ENCODE measurements around the gene LGALS14. TPM values are rescaled to one million over a fixed set of nuclear protein-coding genes. Genes with fewer than 3 reads are reported as not detected.
"Not testable (repeated sequence)": the region's sequence is repeated elsewhere in the genome, so short reads cannot be mapped to it uniquely, and the experiment has no call there.

Gene LGALS14, protein sequence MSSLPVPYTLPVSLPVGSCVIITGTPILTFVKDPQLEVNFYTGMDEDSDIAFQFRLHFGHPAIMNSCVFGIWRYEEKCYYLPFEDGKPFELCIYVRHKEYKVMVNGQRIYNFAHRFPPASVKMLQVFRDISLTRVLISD
- total RNA-seq (2014; rRNA removed; shearing (Covaris generic)), result not detected in 2 replicates
- polyA plus RNA-seq (2015; cell fraction: cytosol; rRNA removed), result not detected in 2 replicates
- polyA plus RNA-seq (2015; cell fraction: nucleus; rRNA removed), result not detected in 2 replicates

DNA sequence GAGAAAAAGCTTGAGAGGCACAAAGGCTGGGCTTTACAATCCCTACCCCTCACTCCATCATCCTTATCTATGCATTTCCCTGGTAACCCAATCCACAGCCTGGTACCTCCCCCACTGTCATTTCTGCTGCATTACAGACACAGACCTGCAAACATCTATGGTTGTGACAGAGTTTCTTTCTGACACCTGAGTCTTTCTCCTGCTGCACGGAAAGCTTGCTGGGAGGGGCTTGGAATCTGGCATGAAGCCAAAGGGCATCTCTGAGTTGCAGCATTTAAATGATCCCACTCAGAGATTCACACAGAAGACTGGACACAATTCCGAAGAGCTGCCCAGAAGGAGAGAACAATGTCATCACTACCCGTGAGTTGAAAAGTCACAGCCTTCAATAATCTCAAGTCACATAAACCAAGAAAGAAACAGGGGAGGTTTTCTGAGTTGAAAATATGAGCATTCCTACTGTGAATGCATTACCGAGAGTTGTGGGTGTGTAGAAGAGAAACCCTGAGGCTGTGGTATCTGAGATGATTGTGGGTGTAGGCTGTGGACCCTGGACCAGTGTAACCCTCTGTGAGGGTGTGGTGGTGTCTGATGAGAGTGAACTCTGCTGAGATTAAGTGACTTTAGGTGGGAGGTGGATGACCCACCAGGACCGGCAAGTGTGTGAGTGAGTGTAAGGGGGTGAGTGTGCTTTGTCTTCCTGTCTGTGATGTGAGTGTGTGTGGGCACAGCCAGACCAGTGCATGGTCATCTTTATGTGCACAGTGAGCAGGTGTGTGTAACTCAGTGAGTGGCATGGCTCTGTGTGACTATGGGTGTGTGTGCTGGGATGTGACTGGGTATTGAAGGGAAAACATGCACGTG, at the start of gene LGALS14:
Gene LGALS14 (plus strand): TSS at position 301 of the 864 bp plus-strand sequence. CDS start 48 bp downstream, at position 349.
- in situ Hi-C loops (cut with HindIII; ENCODE audit: low pct_unique_long_range_greater_than_20kb, low sequenced_read_pairs), result no loop called here

DNA sequence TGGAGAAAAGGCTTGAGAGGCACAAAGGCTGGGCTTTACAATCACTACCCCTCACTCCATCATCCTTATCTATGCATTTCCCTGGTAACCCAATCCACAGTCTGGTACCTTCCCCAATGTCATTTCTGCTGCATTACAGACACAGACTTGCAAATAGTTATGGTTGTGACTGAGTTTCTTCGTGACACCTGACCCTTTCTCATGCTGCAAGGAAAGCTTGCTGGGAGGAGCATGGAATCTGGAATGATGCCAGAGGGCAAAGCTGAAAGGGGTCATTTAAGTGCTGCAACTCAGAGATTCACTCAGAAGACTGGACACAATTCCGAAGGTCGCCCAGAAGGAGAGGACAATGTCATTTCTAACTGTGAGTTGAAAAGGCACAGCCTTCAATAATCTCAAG, 48.7 kb upstream of the LGALS14 start, which contains the start of gene LGALS16:
Gene LGALS16 (plus strand): TSS at position 301 of the 400 bp plus-strand sequence. CDS start 49 bp downstream, at position 350.
- in situ Hi-C loops (cut with HindIII; ENCODE audit: low pct_unique_long_range_greater_than_20kb, low sequenced_read_pairs), result no loop called here
- DNase-seq (ENCODE audit: low read depth, low spot score), result no peak

More for the DNA sequence above, at the start of gene LGALS14:
- no peak for DNase-seq (ENCODE audit: low read depth, low spot score)

DNA sequence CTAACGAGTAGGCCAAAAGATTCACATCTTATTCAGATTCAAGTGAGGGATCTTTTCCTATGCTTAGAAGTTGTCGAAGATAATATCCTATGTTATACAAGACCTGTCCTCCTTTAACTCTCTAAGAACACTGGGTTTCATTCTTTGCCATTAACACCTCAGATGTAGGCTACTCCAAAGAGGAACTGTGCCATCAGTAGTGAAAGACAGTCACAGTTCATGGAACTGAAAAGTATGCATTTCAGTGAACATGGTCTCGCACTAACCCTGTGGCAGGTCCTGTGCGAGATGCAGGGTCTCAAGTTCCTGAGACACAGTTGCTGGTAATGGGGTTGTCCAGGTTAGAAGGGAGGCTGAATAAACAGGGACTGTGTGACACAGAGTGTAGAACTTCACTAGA, 44.5 kb upstream of the LGALS14 start:
- in situ Hi-C loops (cut with HindIII; ENCODE audit: low pct_unique_long_range_greater_than_20kb, low sequenced_read_pairs), result no loop called here
- no peak for DNase-seq (ENCODE audit: low read depth, low spot score)

DNA sequence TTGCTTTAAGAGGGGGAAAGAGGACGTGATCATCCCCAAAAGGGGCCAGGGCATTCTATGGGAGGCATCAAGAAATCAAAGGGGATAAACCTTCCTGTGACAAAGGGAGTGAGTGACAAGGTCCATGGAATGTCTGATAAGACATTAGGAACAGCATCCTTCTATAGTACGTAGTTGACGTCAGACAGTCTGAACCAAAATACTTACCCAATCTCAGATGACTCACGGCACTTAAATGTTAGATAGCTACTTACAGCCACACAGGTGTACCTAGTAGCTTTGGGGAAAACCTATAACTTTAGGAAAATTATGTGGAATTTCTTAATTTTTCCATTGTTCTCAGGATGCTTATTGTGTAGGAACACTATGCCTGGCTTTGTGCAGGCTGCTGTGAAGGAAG, 43.6 kb upstream of the LGALS14 start:
- in situ Hi-C loops (cut with HindIII; ENCODE audit: low pct_unique_long_range_greater_than_20kb, low sequenced_read_pairs), result no loop called here
- no peak for DNase-seq (ENCODE audit: low read depth, low spot score)

DNA sequence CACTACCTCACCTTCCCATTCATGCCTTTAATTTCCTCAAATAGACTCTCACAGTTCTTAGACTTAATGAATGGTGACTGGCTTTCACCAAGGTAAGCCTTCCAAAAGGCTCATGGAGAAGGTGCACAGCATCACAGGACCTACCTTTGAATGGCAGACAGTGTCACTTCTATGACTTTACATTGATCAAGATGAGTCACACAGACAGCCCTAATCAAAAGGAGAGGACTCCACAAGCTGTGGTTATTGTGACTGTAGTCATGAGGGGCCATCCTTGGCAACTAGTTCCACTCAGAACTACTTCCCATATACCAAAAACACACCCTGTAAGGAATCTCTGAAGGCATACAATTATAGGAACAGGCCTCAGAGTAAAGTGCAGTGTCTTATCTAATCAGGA, 42.7 kb upstream of the LGALS14 start:
- in situ Hi-C loops (cut with HindIII; ENCODE audit: low pct_unique_long_range_greater_than_20kb, low sequenced_read_pairs), result no loop called here
- no peak for DNase-seq (ENCODE audit: low read depth, low spot score)

DNA sequence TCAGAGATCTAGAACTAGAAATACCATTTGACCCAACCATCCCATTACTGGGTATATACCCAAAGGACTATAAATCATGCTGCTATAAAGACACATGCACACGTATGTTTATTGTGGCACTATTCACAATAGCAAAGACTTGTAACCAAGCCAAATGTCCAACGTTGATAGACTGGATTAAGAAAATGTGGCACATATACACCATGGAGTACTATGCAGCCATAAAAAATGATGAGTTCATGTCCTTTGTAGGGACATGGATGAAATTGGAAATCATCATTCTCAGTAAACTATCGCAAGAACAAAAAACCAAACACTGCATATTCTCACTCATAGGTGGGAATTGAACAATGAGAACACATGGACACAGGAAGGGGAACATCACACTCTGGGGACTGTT, 34.4 kb upstream of the LGALS14 start:
- DNase-seq (ENCODE audit: low read depth, low spot score); in situ Hi-C loops (cut with HindIII; ENCODE audit: low pct_unique_long_range_greater_than_20kb, low sequenced_read_pairs): not testable (repeated sequence)

DNA sequence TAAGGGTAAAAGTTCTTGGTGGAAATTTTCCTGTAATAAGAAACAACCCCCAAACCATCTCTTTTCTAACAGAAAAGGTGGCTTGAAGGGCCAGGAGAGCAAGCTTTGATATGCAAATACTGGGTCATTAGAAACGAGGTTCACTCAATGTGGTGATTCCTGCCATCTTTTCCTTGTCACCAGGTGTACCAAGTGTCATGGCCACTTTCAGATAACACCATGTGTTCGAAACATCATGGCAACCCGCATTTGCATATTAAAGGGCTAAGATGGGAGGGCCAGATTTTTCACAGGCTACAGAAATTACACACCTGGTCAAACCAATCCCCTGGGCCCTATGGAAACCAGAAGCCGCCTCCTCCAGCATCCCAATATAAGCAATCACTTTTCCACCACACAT, 33.3 kb upstream of the LGALS14 start:
- DNase-seq (ENCODE audit: low read depth, low spot score), result no peak
- in situ Hi-C loops (cut with HindIII; ENCODE audit: low pct_unique_long_range_greater_than_20kb, low sequenced_read_pairs), result no loop called here

DNA sequence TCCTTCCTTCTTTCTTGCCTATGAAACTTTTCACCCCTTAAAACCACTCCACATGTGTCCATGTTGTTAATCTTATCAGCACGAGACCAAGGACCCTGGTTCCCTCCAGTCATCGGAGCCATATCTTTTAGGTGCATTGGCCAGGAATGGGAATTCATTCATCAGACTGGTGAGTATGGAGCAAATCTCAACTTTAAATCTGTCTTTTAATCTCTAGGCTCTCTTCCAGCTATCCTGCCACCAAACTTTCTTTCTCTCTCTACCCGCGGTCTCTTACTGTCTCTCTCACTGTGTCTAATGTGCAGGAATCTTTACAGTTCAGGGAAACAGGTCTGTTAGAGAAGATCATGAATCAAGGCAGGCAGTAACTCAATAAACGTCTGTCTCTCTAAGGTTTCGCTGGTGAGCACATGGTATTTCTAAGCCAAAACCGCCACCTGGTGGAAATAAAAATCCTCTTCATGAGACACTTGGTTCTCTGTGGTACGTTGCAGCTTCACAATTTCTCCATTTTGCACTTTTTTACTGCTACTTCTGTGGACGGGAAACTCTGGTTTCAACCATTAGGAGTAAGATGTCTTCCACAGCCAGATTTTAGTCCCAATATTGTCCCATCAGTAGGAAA, 32.4 kb upstream of the LGALS14 start:
- DNase-seq (ENCODE audit: low read depth, low spot score), result peak; percentile 83
- in situ Hi-C loops (cut with HindIII; ENCODE audit: low pct_unique_long_range_greater_than_20kb, low sequenced_read_pairs), result no loop called here

DNA sequence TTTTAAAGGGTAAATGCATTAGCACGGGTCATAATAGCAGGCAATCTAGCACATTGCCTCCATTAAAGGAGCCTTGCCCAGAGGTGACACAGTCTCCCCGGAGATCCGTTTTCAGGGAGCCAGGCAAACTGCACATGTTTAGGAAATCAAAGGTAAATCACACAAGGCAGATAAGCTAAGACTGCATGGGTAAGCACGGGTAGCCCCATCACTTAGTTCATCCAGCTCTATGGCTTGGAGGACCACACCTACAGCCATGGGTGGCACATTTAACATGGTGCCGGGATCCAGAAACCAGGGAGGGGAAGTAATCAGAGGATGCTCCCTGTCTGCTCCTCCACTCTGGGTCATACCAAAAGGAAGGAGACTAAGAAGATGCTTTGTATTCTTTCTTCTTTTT, 31.8 kb upstream of the LGALS14 start:
- DNase-seq (ENCODE audit: low read depth, low spot score), result no peak
- in situ Hi-C loops (cut with HindIII; ENCODE audit: low pct_unique_long_range_greater_than_20kb, low sequenced_read_pairs), result no loop called here

DNA sequence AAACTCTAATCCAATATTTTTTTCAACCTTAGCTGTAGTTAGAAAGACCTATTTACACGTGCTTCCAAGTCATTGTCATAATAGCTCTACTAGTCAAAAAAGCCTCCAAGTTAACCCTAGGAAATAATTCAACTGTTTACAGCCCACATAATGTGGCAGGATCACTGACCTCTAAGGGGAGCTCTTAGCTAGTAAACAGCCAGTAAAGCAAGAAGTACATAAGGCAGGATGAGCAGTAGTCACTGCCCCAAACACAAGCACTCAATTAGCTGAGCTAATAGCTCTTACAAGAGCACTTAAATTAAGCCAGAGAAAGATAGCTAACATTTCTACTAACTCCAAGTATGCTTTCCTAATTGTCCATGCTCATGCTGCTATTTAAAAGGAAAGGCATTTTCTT, 30.4 kb upstream of the LGALS14 start:
- in situ Hi-C loops (cut with HindIII; ENCODE audit: low pct_unique_long_range_greater_than_20kb, low sequenced_read_pairs), result not testable (repeated sequence)

DNA sequence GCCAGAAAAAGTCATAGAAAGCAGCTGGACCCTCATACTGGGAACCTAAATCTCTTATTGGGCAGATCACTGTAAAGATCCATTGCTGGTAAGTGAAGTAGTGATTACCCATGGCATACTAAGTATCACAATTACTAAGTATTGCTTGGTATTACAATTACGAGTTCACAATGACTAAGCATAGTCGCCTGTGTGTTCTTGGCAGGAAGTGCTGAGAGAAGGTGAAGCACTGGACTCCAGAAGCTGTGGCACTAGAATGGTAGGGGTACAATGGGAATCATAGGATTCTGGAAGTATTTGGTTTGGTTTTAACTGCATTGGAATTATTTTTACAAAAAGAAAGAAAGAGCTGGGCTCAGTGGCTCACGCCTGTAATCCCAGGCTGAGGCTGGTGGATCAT, 28.3 kb upstream of the LGALS14 start:
- in situ Hi-C loops (cut with HindIII; ENCODE audit: low pct_unique_long_range_greater_than_20kb, low sequenced_read_pairs), result no loop called here

More for the DNA sequence above, 30.4 kb upstream of the LGALS14 start:
- peak; percentile 34 for DNase-seq (ENCODE audit: low read depth, low spot score)

DNA sequence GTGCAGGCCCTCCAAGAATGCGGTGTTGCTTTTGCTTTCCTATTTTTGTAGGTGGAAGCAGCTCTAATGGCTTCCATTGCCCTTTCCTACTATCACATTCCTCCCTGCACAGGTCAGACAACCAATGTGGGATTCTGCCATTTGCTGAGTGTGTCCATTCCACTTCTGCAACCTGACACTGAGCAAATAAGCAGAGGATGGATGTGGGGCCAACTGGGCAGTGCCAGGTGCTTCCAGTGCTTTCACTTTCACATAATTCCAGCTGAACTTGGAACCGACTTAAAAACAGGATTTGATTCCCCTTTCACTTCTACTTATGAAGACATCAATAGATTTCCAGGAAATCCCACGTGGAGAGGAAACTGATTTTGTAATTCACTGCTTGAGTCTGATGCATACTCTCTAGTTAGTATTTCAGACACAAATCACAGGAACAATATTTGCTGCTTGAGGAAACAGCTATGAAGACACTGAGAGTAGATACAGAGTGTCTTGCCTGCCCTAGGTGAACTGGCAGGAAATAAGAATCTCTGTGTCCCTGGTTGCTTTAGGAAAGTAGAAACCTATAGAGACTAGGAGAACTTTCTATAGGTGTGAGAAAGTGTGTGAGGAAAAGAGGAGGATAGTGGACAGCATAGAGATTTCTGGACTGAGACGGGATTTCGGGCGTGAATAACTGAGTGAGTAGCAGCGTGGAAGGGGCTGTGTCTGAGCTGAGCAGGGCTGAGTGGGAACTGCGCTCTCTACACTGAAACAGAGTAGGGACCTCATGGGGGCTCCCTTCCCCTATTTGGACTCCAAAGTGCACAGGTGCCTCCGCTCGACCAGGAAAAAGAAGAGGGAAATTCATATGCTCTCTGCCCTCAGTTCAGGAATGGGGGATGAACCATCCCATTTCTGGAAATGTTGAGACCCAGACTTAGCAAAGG, 26.1 kb upstream of the LGALS14 start:
- DNase-seq (ENCODE audit: low read depth, low spot score), result no peak
- in situ Hi-C loops (cut with HindIII; ENCODE audit: low pct_unique_long_range_greater_than_20kb, low sequenced_read_pairs), result no loop called here

More for the DNA sequence above, 28.3 kb upstream of the LGALS14 start:
- DNase-seq (ENCODE audit: low read depth, low spot score), result no peak

DNA sequence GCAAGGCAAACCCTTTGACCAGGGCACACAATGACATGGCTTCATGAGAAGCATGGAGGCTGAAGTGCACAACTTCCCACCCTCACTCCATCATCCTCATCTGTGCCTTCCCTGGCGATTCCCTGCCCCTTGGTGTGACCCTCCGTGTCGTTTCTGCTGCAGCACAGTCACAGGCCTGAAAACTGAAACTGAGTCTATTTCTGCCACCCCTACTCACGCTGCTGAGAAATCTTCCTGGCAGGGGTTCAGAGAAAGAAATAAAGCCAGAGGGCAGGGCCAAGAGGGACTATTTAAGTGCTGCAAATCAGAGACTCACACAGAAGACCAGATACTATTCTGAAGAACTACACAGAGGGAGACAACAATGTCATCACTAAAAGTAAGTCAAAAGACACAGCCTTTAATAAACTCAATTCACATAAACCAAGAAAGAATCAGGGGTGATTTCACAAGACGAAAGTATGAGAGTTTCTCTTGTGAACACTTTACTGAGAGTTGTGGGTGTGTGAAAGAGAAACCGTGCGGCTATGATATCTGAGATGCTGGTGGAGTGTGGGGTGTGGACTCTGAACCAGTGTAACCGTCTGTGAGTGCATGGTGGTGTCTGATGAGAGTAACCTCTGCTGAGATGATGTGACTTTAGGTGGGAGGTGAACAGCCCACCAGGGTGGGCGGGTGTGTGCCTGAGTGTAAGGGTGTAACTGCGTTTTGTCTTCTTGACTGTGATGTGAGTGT, 25.1 kb upstream of the LGALS14 start:
- in situ Hi-C loops (cut with HindIII; ENCODE audit: low pct_unique_long_range_greater_than_20kb, low sequenced_read_pairs), result no loop called here
- no peak for DNase-seq (ENCODE audit: low read depth, low spot score)

DNA sequence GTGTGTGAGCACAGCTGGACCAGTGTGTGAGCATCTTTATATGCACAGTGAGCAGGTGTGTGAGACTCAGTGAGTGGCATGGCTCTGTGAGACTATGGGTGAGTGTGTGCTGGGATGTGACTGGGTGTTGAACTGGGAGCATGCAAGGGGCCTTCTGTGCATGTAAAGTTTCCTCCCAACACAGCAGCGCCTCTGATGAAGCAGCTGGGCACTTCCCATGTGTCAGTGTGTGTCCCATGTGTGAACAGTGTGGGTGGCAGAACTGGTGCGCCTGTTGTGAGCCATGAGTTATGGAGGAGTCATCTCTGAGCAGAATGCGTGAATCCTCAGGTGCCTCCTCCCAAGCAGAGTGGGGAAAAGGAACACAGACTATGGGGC, 24.5 kb upstream of the LGALS14 start:
- in situ Hi-C loops (cut with HindIII; ENCODE audit: low pct_unique_long_range_greater_than_20kb, low sequenced_read_pairs), result no loop called here
- DNase-seq (ENCODE audit: low read depth, low spot score), result no peak

DNA sequence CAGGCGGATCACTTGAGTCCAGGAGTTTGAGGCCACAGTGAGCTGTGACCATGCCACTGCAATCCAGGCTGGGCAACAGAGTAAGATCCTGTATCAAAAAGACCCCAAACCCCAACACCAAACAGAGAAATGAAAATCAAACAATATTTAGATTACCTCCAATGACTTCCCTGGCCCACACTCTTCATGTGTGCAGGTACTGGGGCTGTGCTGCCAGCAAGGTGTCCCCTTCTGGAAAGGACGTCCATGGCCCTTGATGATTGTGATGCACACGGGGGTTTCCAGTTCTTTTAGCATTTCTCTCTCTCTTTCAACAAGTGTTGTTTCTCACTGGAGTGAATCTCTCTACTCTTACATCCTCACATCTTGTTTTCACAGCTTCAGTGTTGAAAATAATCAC, 23.7 kb upstream of the LGALS14 start:
- no peak for DNase-seq (ENCODE audit: low read depth, low spot score)
- in situ Hi-C loops (cut with HindIII; ENCODE audit: low pct_unique_long_range_greater_than_20kb, low sequenced_read_pairs), result no loop called here

DNA sequence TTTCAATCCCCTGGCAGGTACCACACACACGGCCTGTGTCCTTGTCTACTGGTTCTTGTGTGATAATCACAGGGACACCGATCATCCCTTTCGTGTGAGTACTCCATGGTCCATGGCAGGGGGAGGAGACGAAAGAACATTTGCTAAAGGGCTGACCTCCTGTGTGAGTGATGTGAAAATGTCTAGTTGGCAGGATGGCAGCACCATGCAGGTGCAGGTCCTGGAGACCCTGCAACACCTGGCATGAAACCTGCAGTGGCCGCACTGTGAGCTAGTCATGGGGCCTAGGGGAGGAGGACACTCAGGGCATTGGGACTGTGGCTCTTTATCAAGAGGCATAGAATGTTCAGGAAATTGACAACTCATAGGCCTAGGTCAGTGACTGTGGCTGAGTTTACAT, 22.9 kb upstream of the LGALS14 start:
- in situ Hi-C loops (cut with HindIII; ENCODE audit: low pct_unique_long_range_greater_than_20kb, low sequenced_read_pairs), result no loop called here
- no peak for DNase-seq (ENCODE audit: low read depth, low spot score)

DNA sequence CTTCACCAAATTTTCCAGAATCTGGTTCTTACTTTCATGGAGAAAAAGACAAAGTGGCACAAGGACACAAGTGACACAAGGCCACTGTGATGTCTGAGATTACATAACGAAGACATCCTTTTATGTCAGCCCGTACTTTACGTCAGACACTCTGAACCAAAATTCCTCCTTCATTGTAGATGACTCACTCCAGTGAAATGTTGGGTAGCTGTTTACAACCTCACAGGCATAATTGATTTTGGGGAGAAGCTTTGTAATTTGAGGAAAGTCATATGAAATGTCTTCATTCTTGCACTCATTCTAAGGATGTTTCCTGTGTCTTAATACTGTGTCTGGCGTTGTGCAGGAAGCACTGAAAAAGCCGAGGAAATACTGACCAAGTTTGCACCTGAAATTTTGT, 20.0 kb upstream of the LGALS14 start:
- in situ Hi-C loops (cut with HindIII; ENCODE audit: low pct_unique_long_range_greater_than_20kb, low sequenced_read_pairs), result no loop called here
- no peak for DNase-seq (ENCODE audit: low read depth, low spot score)

All from SK-MEL-5 (cell line).